OCI-LY7 (cell line): ENCODE data around the gene TTLL5. TPM values are rescaled to one million over a fixed set of nuclear protein-coding genes. Genes with fewer than 3 reads are reported as not detected.

ENCODE experiments used
- BruUV-seq: library from RNA; stranded (reverse); fragments of 400-500 nt; replicated peaks from 2 replicates; lab custom pipeline; 2021; lab: Mats Ljungman, UMichigan
- CTCF ChIA-PET: fragments of 300-600 bp; sonication (Branson Sonifier 250); formaldehyde crosslinking; loops from one replicate; lab custom pipeline; 2022; ENCODE audit warnings: antibody characterized with exemption; ENCODE audit not compliant: unreplicated experiment; lab: Charles Lee
- POLR2A ChIA-PET: fragments of 300-600 bp; sonication (Branson Sonifier 250); formaldehyde crosslinking; loops from one replicate; lab custom pipeline; 2022; ENCODE audit warnings: antibody characterized with exemption; lab: Charles Lee
- DNase-seq: peaks from one replicate; pipeline ENCODE4 v3.0.0-alpha.2; 2015; ENCODE audit warnings: low spot score
- H2AFZ ChIP-seq: fragments of 200-600 bp; sonication (generic), shearing (Covaris generic); 2 replicates; pipeline ENCODE4 v1.6.1; 2014; ENCODE audit warnings: mild to moderate bottlenecking, antibody characterized with exemption, low read length, moderate library complexity
- H3K27ac ChIP-seq: fragments of 200-600 bp; sonication (generic); 2 replicates; pipeline ENCODE4 v1.5.1; 2014; ENCODE audit warnings: mixed run types, low read depth, mild to moderate bottlenecking, moderate library complexity, low read length, inconsistent platforms; ENCODE audit not compliant: poor library complexity, severe bottlenecking
- H3K36me3 ChIP-seq: fragments of 200-600 bp; sonication (generic); 2 replicates; pipeline ENCODE4 v1.6.1; 2014; ENCODE audit warnings: mild to moderate bottlenecking, antibody characterized with exemption, low read length, moderate library complexity, mixed read lengths; ENCODE audit not compliant: insufficient read depth
- H3K4me1 ChIP-seq: fragments of 200-600 bp; sonication (generic); 2 replicates; pipeline ENCODE4 v1.5.1; 2014; ENCODE audit warnings: mild to moderate bottlenecking, low read length; ENCODE audit not compliant: insufficient read depth, poor library complexity, severe bottlenecking
- H3K4me2 ChIP-seq: fragments of 200-600 bp; sonication (generic); 2 replicates; pipeline ENCODE4 v1.6.1; 2014; ENCODE audit warnings: mild to moderate bottlenecking, low read length
- H3K4me3 ChIP-seq: fragments of 200-600 bp; sonication (generic); 2 replicates; pipeline ENCODE4 v1.5.1; 2014; ENCODE audit warnings: mild to moderate bottlenecking, low read depth, low read length; ENCODE audit not compliant: poor library complexity, severe bottlenecking
- H3K79me2 ChIP-seq: fragments of 200-600 bp; sonication (generic); 2 replicates; pipeline ENCODE4 v1.6.1; 2016; ENCODE audit warnings: low read depth, mild to moderate bottlenecking, low read length, moderate library complexity, mixed read lengths; ENCODE audit not compliant: insufficient read depth
- H3K9me2 ChIP-seq: fragments of 200-600 bp; sonication (generic); 2 replicates; pipeline ENCODE4 v1.6.1; 2016; ENCODE audit warnings: mild to moderate bottlenecking, low read length, mixed read lengths; ENCODE audit not compliant: insufficient read depth
- H3K9me3 ChIP-seq: fragments of 200-600 bp; sonication (generic); 2 replicates; pipeline ENCODE4 v1.6.1; 2014; ENCODE audit warnings: mild to moderate bottlenecking, mixed run types, low read length, mixed read lengths
- H4K20me1 ChIP-seq: fragments of 200-600 bp; sonication (generic); 2 replicates; pipeline ENCODE4 v1.6.1; 2014; ENCODE audit warnings: mild to moderate bottlenecking, antibody characterized with exemption, low read length, moderate library complexity, mixed read lengths; ENCODE audit not compliant: insufficient read depth
- EZH2phosphoT487 ChIP-seq: fragments of 200-600 bp; sonication (generic); IDR thresholded peaks from 2 replicates; pipeline ENCODE4 v1.6.1; 2018; ENCODE audit warnings: low read depth, borderline replicate concordance, mild to moderate bottlenecking, mixed run types, antibody characterized with exemption, low read length, moderate library complexity, mixed read lengths
- intact Hi-C: fragments of 100-400 bp; cut with micrococcal nuclease; formaldehyde crosslinking; loops from one replicate; pipeline ENCODE4 v1.10.0; 2022; ENCODE audit not compliant: unreplicated experiment
- total RNA-seq, 2 experiments: library from RNA; depleted of rRNA in 1 of 2; stranded (reverse); fragments of >200 nt in 1 of 2; shearing (Covaris generic) in 1 of 2; gene quantifications; 2 replicates each; pipeline ENCODE4 v1.2.3, GENCODE V29; 2014 to 2022
- TF ChIP-seq, protein P1 (sequence below): fragments of 200-600 bp; sonication (generic); conservative IDR thresholded peaks from 2 replicates; pipeline ENCODE4 v1.5.1; 2014; ENCODE audit warnings: mild to moderate bottlenecking, antibody characterized with exemption, low read length, moderate library complexity, mixed read lengths

The TTLL5 gene
- total RNA-seq, 2 experiments from 2014 or later, result 34.3 to 55.6 TPM

DNA sequence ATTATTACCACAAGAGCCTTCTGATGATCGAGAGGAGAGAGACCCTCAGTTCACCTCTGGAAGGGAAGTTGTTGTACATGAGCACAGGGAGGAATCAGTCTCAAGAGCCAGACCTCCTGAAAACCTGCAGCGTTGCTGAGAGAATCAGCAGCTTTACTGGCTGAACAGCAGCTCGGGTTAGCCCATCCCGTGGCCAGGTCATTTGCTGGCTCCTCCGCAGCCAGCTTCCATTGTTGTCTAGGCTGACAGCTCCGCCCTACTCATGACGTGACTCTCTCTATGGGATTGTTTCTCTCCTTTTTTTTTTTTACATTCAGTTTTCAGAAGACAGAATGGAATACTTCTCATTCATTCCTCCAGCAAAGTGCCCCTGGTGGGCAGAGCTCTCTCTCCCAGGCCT lies 250.8 kb downstream of the TTLL5 start:
- no peaks in the 10 kb centered on the region; the same call in 1 of the 2 replicates for H3K36me3 ChIP-seq
- TF ChIP-seq EZH2phosphoT487, result no peak
- TF ChIP-seq, protein P1, sequence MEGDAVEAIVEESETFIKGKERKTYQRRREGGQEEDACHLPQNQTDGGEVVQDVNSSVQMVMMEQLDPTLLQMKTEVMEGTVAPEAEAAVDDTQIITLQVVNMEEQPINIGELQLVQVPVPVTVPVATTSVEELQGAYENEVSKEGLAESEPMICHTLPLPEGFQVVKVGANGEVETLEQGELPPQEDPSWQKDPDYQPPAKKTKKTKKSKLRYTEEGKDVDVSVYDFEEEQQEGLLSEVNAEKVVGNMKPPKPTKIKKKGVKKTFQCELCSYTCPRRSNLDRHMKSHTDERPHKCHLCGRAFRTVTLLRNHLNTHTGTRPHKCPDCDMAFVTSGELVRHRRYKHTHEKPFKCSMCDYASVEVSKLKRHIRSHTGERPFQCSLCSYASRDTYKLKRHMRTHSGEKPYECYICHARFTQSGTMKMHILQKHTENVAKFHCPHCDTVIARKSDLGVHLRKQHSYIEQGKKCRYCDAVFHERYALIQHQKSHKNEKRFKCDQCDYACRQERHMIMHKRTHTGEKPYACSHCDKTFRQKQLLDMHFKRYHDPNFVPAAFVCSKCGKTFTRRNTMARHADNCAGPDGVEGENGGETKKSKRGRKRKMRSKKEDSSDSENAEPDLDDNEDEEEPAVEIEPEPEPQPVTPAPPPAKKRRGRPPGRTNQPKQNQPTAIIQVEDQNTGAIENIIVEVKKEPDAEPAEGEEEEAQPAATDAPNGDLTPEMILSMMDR, result no peak
- BruUV-seq, result no TSS peak

DNA sequence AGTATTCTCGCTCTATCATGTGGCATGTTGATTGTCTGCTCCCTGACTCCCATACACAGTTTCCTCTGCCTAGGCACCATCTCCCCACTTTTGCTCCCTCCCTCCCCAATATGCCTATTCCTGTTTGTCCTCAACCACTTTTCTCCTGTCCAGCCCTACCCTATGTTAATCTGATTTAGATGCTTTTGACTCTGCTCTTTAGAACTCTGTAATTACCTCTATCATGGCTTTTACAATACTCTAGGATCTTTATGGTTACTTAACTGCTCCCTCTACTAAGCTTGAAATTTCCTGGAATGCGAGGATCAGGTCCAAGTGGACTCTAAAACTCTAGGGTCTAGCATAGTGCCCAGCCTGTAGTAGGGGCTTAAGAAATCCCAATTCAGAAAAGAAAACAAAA lies 252.1 kb downstream of the TTLL5 start:
- no peak for DNase-seq
- intact Hi-C loops, result no loop called here
- BruUV-seq, result no TSS peak
- Histone ChIP-seq H4K20me1 (no peaks in the 10 kb centered on the region), H3K27ac (no peak overlapping the region), H3K4me3 (no peak overlapping the region), H3K79me2 (no peaks in the 10 kb centered on the region), H3K4me2 (no peak overlapping the region), H2AFZ (no peak overlapping the region), H3K9me2 (no peaks in the 10 kb centered on the region), H3K4me1 (no peaks in the 10 kb centered on the region), H3K9me3 (no peaks in the 10 kb centered on the region), H3K36me3 (no peaks in the 10 kb centered on the region)
- TF ChIP-seq, protein P1, result no peak
- TF ChIP-seq EZH2phosphoT487, result no peak
- ChIA-PET CTCF (no interaction called here), POLR2A (no interaction called here)

More for the DNA sequence above, 250.8 kb downstream of the TTLL5 start:
- ChIA-PET POLR2A (no interaction called here), CTCF (interaction anchor here (1.1 kb wide), 1 partner anchor 62 kb away, joined by 3 read pairs; no protein-coding TSS in a partner anchor)
- H3K27ac ChIP-seq, result no peak overlapping the region
- H2AFZ ChIP-seq, result no peak overlapping the region
- no peak overlapping the region for H3K4me3 ChIP-seq
- H4K20me1 ChIP-seq, result no peaks in the 10 kb centered on the region
- no peaks in the 10 kb centered on the region for H3K9me3 ChIP-seq
- DNase-seq, result no peak
- no peak overlapping the region for H3K4me2 ChIP-seq
- no peaks in the 10 kb centered on the region for H3K79me2 ChIP-seq
- intact Hi-C loops, result no loop called here
- no peaks in the 10 kb centered on the region for H3K4me1 ChIP-seq
- H3K9me2 ChIP-seq, result no peaks in the 10 kb centered on the region

DNA sequence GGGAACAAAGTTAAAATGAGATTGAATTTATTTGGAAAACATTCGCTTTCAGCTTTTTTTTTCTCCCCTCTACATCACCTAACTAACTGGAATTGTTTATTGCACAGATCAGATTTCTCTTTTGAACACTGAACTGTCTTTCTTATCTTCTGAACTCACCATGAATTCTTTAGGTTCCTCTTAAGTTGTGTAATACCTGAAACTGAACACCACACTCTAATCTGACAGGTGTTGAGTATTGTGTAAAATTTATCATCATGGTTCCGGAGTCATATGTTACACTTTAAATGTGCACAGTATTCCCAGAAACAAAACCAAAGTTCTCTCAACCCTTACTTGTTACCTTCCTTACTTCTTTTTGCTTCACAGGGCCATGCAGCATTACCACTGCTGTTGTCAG lies 254.0 kb downstream of the TTLL5 start:
- no peak for TF ChIP-seq EZH2phosphoT487
- TF ChIP-seq, protein P1, result no peak
- H3K79me2 ChIP-seq, result no peaks in the 10 kb centered on the region
- H3K9me2 ChIP-seq, result no peaks in the 10 kb centered on the region
- DNase-seq, result no peak
- H2AFZ ChIP-seq, result no peak overlapping the region
- H3K27ac ChIP-seq, result no peak overlapping the region
- intact Hi-C loops, result loop anchor here (5.0 kb wide), 1 partner anchor 37 kb away; no protein-coding TSS in a partner anchor
- no peaks in the 10 kb centered on the region for H3K9me3 ChIP-seq
- no TSS peak for BruUV-seq
- no peak overlapping the region for H3K4me3 ChIP-seq
- no peaks in the 10 kb centered on the region for H3K4me1 ChIP-seq
- CTCF ChIA-PET, result no interaction called here
- no peak overlapping the region for H3K4me2 ChIP-seq
- H4K20me1 ChIP-seq, result no peaks in the 10 kb centered on the region
- no peaks in the 10 kb centered on the region for H3K36me3 ChIP-seq
- POLR2A ChIA-PET, result no interaction called here
